Measurements from ENCODE around the gene SHROOM1. TPM values are rescaled to one million over a fixed set of nuclear protein-coding genes. Genes with fewer than 3 reads are reported as not detected.

The SHROOM1 gene
- total RNA-seq, 1 experiment from 2014 or later = 13.5 TPM

DNA sequence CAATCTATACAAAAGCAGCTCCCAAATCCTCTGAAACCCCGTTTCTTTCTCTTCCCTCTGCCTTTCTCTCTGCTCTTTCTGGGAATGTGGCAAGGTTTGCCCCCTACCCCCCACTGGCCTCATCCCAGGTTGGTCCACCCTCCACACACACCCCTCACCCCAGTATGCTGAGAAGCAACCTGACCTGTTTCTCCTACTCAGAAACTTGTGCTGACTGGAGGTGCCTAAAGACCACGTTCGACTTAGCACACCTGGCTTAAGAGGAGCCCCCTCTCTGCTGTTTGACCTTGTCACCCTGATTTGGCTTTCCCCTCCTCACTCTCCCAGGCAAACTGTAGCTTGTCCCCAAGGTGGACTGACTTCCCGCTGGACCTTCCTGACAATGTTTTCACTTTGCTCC, 52.3 kb downstream of the SHROOM1 start:
- H3K27me3 ChIP-seq (ENCODE audit: control insufficient read depth, insufficient read depth, low read length) = peaks cover 4% of the 10 kb centered on the region; the same call in 1 of the 2 replicates
- peaks cover 11% of the 10 kb centered on the region; the same call in 1 of the 2 replicates for H3K4me1 ChIP-seq (ENCODE audit: control insufficient read depth, insufficient read depth, low read length)
- in situ Hi-C loops (cut with HindIII; ENCODE audit: low pct_unique_long_range_greater_than_20kb, low sequenced_read_pairs) = no loop called here
- H3K27ac ChIP-seq (ENCODE audit: low read length) = no peak overlapping the region
- no peak for ATAC-seq
- intact Hi-C loops (cut with micrococcal nuclease; ENCODE audit: unreplicated experiment) = no loop called here
- no peaks in the 10 kb centered on the region for H3K36me3 ChIP-seq (ENCODE audit: control insufficient read depth, insufficient read depth, low read length)
- CTCF ChIA-PET = no interaction called here
- POLR2A ChIA-PET = no interaction called here
- H3K9me3 ChIP-seq (ENCODE audit: control insufficient read depth, insufficient read depth, low read depth, low read length) = no peaks in the 10 kb centered on the region
- no peak for DNase-seq (ENCODE audit: low read depth, low spot score)
- TF ChIP-seq, protein P1, sequence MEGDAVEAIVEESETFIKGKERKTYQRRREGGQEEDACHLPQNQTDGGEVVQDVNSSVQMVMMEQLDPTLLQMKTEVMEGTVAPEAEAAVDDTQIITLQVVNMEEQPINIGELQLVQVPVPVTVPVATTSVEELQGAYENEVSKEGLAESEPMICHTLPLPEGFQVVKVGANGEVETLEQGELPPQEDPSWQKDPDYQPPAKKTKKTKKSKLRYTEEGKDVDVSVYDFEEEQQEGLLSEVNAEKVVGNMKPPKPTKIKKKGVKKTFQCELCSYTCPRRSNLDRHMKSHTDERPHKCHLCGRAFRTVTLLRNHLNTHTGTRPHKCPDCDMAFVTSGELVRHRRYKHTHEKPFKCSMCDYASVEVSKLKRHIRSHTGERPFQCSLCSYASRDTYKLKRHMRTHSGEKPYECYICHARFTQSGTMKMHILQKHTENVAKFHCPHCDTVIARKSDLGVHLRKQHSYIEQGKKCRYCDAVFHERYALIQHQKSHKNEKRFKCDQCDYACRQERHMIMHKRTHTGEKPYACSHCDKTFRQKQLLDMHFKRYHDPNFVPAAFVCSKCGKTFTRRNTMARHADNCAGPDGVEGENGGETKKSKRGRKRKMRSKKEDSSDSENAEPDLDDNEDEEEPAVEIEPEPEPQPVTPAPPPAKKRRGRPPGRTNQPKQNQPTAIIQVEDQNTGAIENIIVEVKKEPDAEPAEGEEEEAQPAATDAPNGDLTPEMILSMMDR (IDR thresholded peaks at IDR 0.05) = no peak
- TF ChIP-seq TCF7L2 (IDR thresholded peaks at IDR 0.05; ENCODE audit: low read depth, low read length) (no peak), POLR2AphosphoS5 (IDR thresholded peaks at IDR 0.05; ENCODE audit: low read depth, low read length) (no peak), SIN3A (IDR thresholded peaks at IDR 0.05; ENCODE audit: borderline replicate concordance, insufficient read depth, low read depth, low read length) (no peak)
- TF ChIP-seq, protein P2, sequence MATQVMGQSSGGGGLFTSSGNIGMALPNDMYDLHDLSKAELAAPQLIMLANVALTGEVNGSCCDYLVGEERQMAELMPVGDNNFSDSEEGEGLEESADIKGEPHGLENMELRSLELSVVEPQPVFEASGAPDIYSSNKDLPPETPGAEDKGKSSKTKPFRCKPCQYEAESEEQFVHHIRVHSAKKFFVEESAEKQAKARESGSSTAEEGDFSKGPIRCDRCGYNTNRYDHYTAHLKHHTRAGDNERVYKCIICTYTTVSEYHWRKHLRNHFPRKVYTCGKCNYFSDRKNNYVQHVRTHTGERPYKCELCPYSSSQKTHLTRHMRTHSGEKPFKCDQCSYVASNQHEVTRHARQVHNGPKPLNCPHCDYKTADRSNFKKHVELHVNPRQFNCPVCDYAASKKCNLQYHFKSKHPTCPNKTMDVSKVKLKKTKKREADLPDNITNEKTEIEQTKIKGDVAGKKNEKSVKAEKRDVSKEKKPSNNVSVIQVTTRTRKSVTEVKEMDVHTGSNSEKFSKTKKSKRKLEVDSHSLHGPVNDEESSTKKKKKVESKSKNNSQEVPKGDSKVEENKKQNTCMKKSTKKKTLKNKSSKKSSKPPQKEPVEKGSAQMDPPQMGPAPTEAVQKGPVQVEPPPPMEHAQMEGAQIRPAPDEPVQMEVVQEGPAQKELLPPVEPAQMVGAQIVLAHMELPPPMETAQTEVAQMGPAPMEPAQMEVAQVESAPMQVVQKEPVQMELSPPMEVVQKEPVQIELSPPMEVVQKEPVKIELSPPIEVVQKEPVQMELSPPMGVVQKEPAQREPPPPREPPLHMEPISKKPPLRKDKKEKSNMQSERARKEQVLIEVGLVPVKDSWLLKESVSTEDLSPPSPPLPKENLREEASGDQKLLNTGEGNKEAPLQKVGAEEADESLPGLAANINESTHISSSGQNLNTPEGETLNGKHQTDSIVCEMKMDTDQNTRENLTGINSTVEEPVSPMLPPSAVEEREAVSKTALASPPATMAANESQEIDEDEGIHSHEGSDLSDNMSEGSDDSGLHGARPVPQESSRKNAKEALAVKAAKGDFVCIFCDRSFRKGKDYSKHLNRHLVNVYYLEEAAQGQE (IDR thresholded peaks at IDR 0.05; ENCODE audit: insufficient read depth in 1 of 2, low read depth in 2 of 2, low read length in 1 of 2) = no peak
- peak overlapping the region; percentile 53 to 60; a peak in 3 of 4 replicates for H3K4me3 ChIP-seq (ENCODE audit: low read depth in 2 of 2, low read length in 2 of 2)
- no TSS peak for BruUV-seq (replicated peaks)

DNA sequence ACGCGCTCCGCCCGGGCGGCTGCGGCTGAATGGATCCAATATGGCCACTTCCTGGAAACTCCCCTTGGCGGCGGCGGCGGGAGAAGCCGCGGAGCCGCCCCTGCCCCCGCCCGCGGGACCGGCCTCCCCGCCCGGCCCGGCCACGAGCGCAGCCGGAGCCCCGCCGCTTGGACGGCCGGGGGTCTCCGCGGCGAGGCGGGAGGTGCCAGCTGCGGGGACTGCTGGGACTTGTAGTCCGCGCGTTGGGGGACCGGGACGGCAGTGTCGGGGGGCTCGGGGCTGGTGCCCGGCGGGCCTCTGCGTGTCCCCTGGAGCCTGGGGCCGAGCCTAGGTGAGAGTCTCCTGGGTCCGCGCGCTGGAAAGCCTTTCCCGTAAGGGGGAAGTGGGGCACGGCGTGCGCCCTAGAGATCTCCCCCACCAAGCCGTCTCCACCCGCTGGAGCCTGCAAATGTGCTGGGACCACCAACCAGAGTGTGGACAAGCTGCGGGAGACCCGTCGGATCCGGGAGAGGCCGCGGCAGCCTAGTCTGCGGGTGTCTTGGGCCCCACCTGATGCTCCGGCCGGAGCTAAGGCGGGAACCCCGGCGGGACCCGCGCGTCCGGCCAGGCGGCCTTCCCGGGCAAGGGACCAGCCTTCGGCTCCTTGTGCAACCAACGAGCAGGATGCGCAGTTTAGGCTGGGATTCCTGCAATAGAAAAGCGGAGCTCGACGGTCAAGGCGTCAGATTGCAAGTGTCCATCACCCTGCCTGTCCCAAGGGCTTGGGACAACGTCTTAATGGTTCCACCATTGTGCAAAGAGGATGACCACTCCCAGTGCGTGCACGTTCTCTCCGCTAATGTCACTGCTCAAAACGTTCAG, 53.0 kb downstream of the SHROOM1 start, which contains the start of gene SEPTIN8:
SEPTIN8 (minus strand) TSS at position 31 of the 861 bp plus-strand sequence. CDS start 102 bp downstream, outside the sequence.
- Histone ChIP-seq H3K4me1 (ENCODE audit: control insufficient read depth, insufficient read depth, low read length) (peaks cover 11% of the 10 kb centered on the region; the same call in 1 of the 2 replicates), H3K27ac (ENCODE audit: low read length) (peak within 1 kb of the TSS; percentile 51; the same call in 1 of the 2 replicates), H3K27me3 (ENCODE audit: control insufficient read depth, insufficient read depth, low read length) (peaks cover 4% of the 10 kb centered on the region; the same call in 1 of the 2 replicates), H3K9me3 (ENCODE audit: control insufficient read depth, insufficient read depth, low read depth, low read length) (no peaks in the 10 kb centered on the region), H3K36me3 (ENCODE audit: control insufficient read depth, insufficient read depth, low read length) (no peaks in the 10 kb centered on the region), H3K4me3 (ENCODE audit: low read depth in 2 of 2, low read length in 2 of 2) (peak within 1 kb of the TSS; percentile 53 to 60)
- intact Hi-C loops (cut with micrococcal nuclease; ENCODE audit: unreplicated experiment) (no loop called here), in situ Hi-C loops (cut with HindIII; ENCODE audit: low pct_unique_long_range_greater_than_20kb, low sequenced_read_pairs) (no loop called here)
- DNase-seq (ENCODE audit: low read depth, low spot score) (no peak), ATAC-seq (peak; percentile 69)
- ChIA-PET POLR2A (interaction anchor here (0.7 kb wide), 1 partner anchor 20 kb away, joined by 6 read pairs; no protein-coding TSS in a partner anchor), CTCF (no interaction called here)
- no TSS peak for BruUV-seq (replicated peaks)
- TF ChIP-seq SIN3A (IDR thresholded peaks at IDR 0.05; ENCODE audit: borderline replicate concordance, insufficient read depth, low read depth, low read length) (no peak), POLR2AphosphoS5 (IDR thresholded peaks at IDR 0.05; ENCODE audit: low read depth, low read length) (no peak), TCF7L2 (IDR thresholded peaks at IDR 0.05; ENCODE audit: low read depth, low read length) (no peak)
- TF ChIP-seq, protein P2 (IDR thresholded peaks at IDR 0.05; ENCODE audit: insufficient read depth in 1 of 2, low read depth in 2 of 2, low read length in 1 of 2) = no peak
- TF ChIP-seq, protein P1 (IDR thresholded peaks at IDR 0.05) = no peak
